GM13976 (cell line): Measurements from ENCODE around the gene MAP2K5.

Source experiments
- DNase-seq: peaks from one replicate; pipeline ENCODE4 v3.0.0; 2012; ENCODE audit warnings: low spot score
- CTCF ChIP-seq: IDR thresholded peaks from 2 replicates; pipeline ENCODE4 v1.5.1; 2012; ENCODE audit warnings: borderline replicate concordance, mild to moderate bottlenecking; ENCODE audit not compliant: insufficient read depth; ENCODE audit errors: extremely low read depth, missing control alignments, control extremely low read depth
- in situ Hi-C: fragments of 300-500 bp; cut with MboI; formaldehyde crosslinking; loops from one replicate; pipeline ENCODE4 v1.12.0; 2022; ENCODE audit warnings: low sequenced_read_pairs, mixed read lengths, inconsistent platforms; ENCODE audit not compliant: unreplicated experiment

Gene MAP2K5

GRCh38 chr15:67850336-67850735, 307.8 kb downstream of the MAP2K5 start:
- no peak for TF ChIP-seq CTCF
- DNase-seq = no peak
- in situ Hi-C loops = loop anchor here (25.0 kb wide), 2 partner anchors 212 to 312 kb away; partner anchors contain the start of gene PIAS1

GRCh38 chr15:67850994-67851571, 308.6 kb downstream of the MAP2K5 start:
- in situ Hi-C loops = loop anchor here (25.0 kb wide), 2 partner anchors 211 to 311 kb away; partner anchors contain the start of gene PIAS1
- no peak for TF ChIP-seq CTCF
- DNase-seq = no peak

GRCh38 chr15:67852418-67852817, 309.9 kb downstream of the MAP2K5 start:
- in situ Hi-C loops = loop anchor here (25.0 kb wide), 2 partner anchors 210 to 310 kb away; partner anchors contain the start of gene PIAS1
- TF ChIP-seq CTCF = no peak
- DNase-seq = no peak

- DNase-seq = no peak
- in situ Hi-C loops = loop anchor here (25.0 kb wide), 2 partner anchors 209 to 309 kb away; partner anchors contain the start of gene PIAS1
- no peak for TF ChIP-seq CTCF
Measured at GRCh38 chr15:67853454-67853853, 311.0 kb downstream of the MAP2K5 start.

GRCh38 chr15:67854358-67854757, 311.9 kb downstream of the MAP2K5 start:
- TF ChIP-seq CTCF = no peak
- in situ Hi-C loops = loop anchor here (25.0 kb wide), 2 partner anchors 208 to 308 kb away; partner anchors contain the start of gene PIAS1
- no peak for DNase-seq

GRCh38 chr15:67855842-67856241, 313.3 kb downstream of the MAP2K5 start:
- DNase-seq = no peak
- TF ChIP-seq CTCF = no peak
- in situ Hi-C loops = loop anchor here (25.0 kb wide), 2 partner anchors 206 to 306 kb away; partner anchors contain the start of gene PIAS1
